ENCODE results near the gene HEBP2.

HEBP2 gene

DNA sequence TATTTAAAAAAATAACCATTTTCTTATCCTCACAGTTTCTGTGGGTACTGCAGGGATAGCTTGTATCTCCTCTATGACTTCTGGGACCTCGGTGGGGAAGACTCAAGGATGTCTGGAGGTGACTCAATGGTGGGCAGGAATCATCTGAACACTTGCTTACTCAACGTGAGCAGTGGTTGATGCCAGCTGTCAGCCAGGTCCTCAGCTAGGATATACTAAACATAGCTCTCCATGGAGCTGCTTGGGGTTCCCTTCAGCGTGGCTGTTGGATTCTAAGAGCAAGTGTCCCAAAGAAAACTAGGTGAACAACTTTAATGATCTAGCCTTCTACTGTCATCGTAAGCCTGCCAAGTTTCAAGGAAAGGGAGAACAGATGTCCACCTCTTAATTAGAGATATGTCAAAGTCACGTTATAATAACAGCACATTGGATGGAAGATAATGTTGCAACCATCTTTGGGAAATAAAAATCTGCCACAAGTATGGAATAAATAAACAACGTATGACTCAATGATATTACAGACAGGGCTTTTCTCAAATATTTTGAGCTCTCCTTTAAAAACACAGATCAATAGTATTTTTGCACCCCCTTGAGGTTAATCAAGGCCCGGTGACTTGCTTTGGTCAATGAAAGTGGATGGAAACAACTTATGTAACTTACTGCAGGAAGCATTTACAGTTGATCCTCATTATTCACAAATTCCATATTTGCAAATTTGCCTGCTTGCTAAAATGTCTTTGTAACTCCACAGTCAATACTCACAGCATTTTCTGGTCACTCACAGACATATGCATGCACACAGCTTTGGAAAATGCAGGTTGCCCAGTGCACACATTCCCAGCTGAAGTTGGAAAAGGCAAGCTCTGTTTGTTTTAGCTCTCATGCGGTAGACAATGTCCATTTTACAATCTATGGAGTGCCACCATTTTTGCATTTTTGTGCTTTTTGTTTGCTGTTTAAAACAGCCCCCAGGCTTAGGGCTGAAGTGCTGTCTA is 6.6 kb upstream of the HEBP2 start:
- DNase-seq (ENCODE audit: low read depth), result no peak

DNA sequence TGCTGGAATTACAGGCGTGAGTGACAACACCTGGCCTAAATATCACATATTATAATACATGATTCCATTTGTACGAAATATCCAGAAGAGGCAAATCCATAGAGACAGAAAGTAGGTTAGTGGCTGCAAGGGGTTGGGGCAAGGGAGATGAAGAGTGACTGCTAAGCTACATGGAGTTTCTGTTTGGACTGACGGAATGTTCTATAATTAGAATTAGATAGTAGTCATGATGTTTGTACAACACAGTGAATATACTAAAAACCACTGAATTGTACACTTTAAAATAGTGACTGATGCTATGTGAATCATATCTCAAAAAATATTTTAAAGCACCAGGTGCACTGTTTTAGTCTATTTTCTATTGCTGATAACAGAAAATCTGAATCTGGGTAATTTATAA is 3.7 kb upstream of the HEBP2 start:
- DNase-seq (ENCODE audit: low read depth), result no peak

GRCh38 chr6:138401960-138402837 is 1.8 kb upstream of the HEBP2 start:
- no peak for DNase-seq (ENCODE audit: low read depth)

DNA sequence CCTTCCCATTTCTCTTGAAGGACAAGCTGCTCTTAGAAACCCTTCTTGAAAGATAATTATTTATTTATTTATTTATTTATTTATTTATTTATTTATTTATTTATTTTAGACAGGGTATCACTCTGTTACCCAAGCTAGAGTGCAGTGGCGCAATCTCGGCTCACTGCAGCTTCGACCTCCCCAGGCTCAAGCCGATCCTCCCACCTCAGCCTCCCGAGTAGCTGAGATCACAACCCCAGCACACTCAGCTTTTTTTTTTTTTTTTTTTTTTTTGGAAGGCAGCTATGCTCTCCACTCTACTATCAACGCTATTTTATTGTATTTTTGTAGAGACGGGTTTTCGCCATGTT is 1.2 kb upstream of the HEBP2 start:
- no peak for DNase-seq (ENCODE audit: low read depth)

DNA sequence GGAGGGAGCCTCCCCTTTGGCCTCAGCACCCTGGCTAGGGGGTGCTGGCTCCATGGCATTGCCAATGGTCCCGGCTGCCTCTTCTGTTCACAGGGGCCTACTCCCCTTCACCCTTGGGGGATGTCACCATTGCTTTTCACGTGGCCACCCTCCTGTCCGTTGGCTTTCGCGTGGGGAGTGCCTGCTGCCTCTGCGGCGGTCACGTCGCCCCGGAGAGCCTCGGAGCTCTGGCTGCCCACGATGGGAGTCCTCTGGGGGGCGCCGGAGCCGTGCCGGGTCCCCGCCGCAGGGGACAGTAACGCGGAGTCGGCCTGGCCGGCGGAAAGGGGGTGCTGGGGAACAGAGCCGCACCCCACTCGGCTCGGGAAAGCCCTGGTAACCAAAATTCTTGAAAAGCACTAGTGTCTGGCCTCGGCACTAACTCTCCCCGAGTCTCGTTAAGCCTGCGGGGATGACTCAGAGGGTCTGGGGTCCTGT is 661 bp upstream of the HEBP2 start:
- no peak for DNase-seq (ENCODE audit: low read depth)

DNA sequence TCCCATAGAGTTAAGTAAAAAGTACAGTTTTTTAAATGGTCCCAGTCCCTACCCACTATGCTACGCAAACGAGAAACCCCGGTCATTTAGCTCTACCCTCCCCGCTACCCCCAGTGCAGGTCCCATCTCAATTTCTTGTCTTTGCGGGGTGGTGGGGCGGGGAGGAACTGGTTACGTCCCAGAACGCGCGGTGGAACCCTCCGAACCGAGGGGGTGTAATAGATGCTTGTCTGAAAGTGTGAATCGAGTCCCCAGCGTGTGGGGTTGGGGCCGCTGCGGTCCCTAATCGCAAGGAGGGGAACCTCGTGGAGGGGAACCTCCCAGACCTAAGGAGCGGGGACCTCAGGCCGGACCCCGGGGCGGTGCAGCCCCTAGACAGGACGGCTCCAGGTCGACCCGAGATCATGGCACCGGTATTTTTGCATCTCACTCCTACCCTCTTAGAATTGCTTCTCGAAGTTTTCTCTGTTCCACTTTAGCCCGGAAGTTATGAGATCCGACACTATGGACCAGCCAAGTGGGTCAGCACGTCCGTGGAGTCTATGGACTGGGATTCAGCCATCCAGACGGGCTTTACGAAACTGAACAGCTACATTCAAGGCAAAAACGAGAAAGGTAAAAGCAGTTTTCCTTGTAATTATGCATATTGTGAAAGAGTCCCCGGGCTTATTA is 779 bp downstream of the HEBP2 start:
- no peak for DNase-seq (ENCODE audit: low read depth)

GRCh38 chr6:138405816-138406413 is 1.9 kb downstream of the HEBP2 start:
- DNase-seq (ENCODE audit: low read depth), result no peak

DNA sequence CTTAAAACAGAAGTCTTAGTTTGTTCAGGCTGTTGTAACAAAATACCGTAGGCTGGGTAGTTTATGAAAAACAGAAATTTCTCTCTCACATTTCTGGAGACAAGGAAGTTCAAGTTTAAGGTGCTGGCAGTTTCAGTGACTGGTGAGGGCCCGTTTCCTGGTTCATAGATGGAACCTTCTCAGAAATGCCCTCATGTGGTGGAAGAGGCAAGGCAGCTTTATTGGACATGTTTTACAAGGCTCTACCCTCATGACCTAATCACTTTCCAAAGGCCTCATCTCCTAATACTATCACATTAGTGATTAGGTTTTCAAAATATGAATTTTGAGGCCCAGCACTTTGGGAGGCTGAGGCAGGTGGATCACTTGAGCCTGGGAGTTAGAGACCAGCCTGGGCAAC is 2.4 kb downstream of the HEBP2 start:
- DNase-seq (ENCODE audit: low read depth), result no peak

- no peak for DNase-seq (ENCODE audit: low read depth)
These were observed 6.2 kb downstream of the HEBP2 start for GRCh38 chr6:138410048-138410735.

DNA sequence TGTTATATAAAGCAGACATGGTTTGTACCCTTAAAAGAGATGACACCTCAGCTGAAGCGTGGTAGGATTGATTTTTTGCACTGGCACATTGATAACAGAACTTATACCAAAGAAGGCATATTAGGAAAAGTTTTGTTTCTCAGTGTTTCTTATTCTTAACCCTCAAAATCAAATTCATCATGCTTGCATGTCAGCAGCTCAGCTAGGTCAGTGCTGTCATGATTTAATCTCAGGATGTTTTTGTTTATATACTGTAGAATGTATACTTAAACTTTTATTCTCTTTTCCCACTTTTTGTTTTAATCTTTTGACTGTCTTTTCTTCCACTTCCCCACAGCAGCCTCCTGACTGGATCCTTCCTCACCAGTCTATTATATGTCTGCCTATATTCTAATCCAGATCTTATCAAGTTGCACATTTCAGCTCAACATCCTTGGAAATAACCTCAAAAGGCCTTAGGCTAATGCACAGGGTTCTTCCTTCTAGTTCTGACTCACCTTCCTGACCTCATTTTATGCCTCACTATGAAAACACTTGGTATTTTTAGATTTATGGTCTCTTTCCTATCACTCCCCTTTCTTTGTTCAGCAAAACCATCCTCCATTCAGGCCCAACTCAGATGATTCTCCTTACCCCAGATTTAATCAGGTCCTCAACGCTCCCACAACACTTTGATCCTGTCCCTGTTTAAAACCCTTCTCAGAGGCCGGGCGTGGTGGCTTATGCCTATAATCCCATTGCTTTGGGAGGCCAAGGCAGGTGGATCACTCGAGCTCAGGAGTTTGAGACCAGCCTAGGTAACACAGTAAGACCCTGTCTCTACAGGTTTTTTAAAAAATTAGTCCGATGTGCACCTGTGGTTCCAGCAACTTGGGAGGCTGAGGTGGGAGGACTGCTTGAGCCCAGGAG is 7.2 kb downstream of the HEBP2 start:
- DNase-seq (ENCODE audit: low read depth), result no peak

- DNase-seq (ENCODE audit: low read depth), result no peak
These were observed 11.1 kb downstream of the HEBP2 start for GRCh38 chr6:138415125-138415524.

GRCh38 chr6:138416206-138416605 is 12.2 kb downstream of the HEBP2 start:
- no peak for DNase-seq (ENCODE audit: low read depth)

- DNase-seq (ENCODE audit: low read depth), result no peak
These were observed 13.6 kb downstream of the HEBP2 start for GRCh38 chr6:138417493-138418117.

DNA sequence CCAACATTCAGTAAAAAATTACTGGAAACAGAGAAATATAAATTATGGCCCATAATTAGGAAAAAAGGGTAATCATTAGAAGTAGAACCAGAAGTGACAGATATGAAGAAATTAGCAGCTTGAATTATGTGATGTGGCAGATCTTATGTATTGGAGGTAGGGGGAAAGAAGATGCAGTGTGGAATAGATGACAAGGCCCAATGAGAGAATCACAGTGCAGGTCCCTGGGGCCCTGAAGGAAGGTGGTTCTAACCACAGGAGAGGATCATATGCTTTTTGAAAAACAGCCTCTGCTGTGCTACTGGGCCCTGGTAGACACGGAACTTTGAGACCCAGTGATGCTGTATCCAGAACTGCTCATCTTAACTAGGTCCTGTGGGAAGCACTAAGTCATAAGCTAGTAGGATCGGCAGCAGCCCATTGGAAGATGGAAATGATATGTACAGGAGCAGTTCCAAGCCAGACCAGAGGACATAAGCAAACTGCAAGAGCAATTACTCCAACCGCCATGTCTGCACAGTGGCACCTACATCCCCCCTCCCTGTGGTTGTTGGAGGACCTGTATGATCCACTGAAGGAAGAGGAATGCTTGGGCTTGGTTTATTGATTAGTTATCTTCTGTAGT is 14.2 kb downstream of the HEBP2 start:
- DNase-seq (ENCODE audit: low read depth), result no peak

DNA sequence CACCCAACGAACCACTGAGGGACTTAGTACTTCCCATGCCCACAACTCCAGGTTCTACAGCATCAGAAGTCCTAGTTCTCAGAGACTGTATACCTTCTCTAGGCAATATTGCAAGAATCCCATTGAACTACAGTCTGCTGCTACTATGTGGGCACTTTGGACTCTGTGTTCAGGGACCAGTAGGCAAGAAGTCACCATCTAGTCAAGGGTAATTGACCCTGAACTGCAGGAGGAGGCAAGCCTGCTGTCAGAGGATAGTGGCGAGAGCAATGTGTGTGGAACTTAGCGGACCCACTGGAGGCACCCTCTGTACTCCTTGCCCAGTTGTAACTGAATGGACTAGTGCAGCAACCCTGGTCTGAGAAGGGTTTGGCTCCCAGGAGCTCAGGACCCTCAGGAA is 15.7 kb downstream of the HEBP2 start:
- no peak for DNase-seq (ENCODE audit: low read depth)

DNA sequence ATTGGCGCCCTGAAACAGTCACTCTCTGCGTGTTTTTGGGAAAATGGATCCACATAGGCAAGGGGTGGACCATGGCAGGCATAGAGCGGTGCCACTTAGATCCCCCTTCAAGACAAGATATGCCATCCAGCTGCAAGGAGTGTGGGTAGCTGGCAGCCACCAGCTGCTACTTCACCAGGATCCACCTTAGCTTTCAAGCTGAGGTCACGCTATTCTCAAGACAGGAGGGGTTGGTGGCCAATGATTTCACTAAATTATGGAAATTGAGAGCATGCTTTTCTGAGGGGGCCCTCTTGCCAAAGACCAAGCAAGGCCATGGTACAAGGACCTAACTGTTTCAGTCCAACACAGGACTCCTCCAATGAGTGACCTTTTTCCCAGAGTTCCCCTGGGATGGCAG is 16.3 kb downstream of the HEBP2 start:
- no peak for DNase-seq (ENCODE audit: low read depth)

DNA sequence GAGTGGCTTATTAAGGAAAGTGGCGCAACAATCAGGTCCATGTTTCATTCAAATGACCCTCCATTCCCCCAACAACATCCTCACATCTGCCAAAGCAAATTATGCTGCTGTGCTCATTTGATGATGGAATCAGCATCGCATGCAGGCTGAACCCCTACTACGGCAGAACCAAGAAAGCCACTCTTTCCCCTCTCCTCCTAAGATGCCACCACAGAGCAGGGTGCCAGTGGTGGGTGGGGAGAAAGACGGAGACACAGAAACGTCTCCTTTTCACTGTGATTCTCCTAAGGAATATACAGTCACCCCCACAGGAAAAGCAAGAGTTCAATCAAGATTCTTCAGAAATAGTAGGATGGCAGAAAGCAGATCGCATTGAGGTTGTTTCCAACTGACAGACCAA is 17.1 kb downstream of the HEBP2 start:
- DNase-seq (ENCODE audit: low read depth), result no peak

- no peak for DNase-seq (ENCODE audit: low read depth)
These were observed 17.6 kb downstream of the HEBP2 start for GRCh38 chr6:138421608-138422007.

DNA sequence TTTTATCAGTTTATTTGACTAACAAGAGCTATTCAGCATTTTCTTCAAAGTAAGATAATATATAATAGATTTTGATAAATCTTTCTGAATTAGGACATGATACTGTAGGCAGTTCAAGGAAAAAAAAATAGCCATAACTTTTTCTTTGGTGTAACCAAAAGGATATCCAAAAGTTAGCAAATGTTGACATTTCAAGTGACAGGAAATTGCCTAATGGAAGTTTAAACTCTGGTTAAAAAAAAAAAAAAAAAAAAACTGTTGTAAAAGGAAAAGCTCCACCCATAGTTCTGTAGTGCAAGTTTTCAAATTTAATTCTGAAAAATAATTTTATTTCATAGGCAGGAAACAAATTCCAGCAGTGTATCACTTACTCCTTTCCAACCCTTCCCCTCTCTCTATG is 18.8 kb downstream of the HEBP2 start:
- DNase-seq (ENCODE audit: low read depth), result no peak
